GM18951 (cell line): ENCODE data around the gene UBE2Q2.

ENCODE experiments used
- POLR2A ChIP-seq: IDR thresholded peaks from 4 replicates; pipeline ENCODE4 v1.6.1; 2011; ENCODE audit warnings: mild to moderate bottlenecking; ENCODE audit not compliant: insufficient read length, insufficient read depth; ENCODE audit errors: extremely low read depth
- in situ Hi-C: fragments of 300-500 bp; cut with MboI; formaldehyde crosslinking; loops from one replicate; pipeline ENCODE4 v1.12.0; 2022; ENCODE audit warnings: low sequenced_read_pairs, mixed read lengths, inconsistent platforms; ENCODE audit not compliant: unreplicated experiment

UBE2Q2 gene

GRCh38 chr15:75815811-75816719 lies 27.2 kb upstream of the UBE2Q2 start:
- no peak for TF ChIP-seq POLR2A
- in situ Hi-C loops: loop anchor here (10.0 kb wide), 1 partner anchor 319 kb away; no protein-coding TSS in a partner anchor

GRCh38 chr15:75817138-75817935 lies 25.9 kb upstream of the UBE2Q2 start:
- in situ Hi-C loops: loop anchor here (10.0 kb wide), 1 partner anchor 317 kb away; no protein-coding TSS in a partner anchor
- TF ChIP-seq POLR2A: no peak

GRCh38 chr15:75820206-75820605 lies 23.0 kb upstream of the UBE2Q2 start:
- no peak for TF ChIP-seq POLR2A
- in situ Hi-C loops: no loop called here

GRCh38 chr15:75821786-75822345 lies 21.4 kb upstream of the UBE2Q2 start:
- no peak for TF ChIP-seq POLR2A
- in situ Hi-C loops: no loop called here

GRCh38 chr15:75822685-75823278 lies 20.5 kb upstream of the UBE2Q2 start:
- in situ Hi-C loops: no loop called here
- TF ChIP-seq POLR2A: no peak

GRCh38 chr15:75823860-75824613 lies 19.2 kb upstream of the UBE2Q2 start:
- TF ChIP-seq POLR2A: no peak
- in situ Hi-C loops: no loop called here

- in situ Hi-C loops: no loop called here
- no peak for TF ChIP-seq POLR2A
Measured at GRCh38 chr15:75827691-75828090, 15.6 kb upstream of the UBE2Q2 start.

GRCh38 chr15:75828429-75828828 lies 14.8 kb upstream of the UBE2Q2 start:
- TF ChIP-seq POLR2A: no peak
- in situ Hi-C loops: no loop called here

GRCh38 chr15:75830910-75831805 lies 12.1 kb upstream of the UBE2Q2 start:
- TF ChIP-seq POLR2A: no peak
- in situ Hi-C loops: no loop called here

GRCh38 chr15:75831806-75832102 lies 11.5 kb upstream of the UBE2Q2 start:
- no peak for TF ChIP-seq POLR2A
- in situ Hi-C loops: no loop called here

- TF ChIP-seq POLR2A: no peak
- in situ Hi-C loops: no loop called here
Measured at GRCh38 chr15:75832114-75832513, 11.1 kb upstream of the UBE2Q2 start.

- in situ Hi-C loops: no loop called here
- no peak for TF ChIP-seq POLR2A
Measured at GRCh38 chr15:75834021-75834420, 9.2 kb upstream of the UBE2Q2 start.
